Measurements from ENCODE around the gene NAIF1. TPM values are rescaled to one million over a fixed set of nuclear protein-coding genes. Genes with fewer than 3 reads are reported as not detected.
A peak's percentile ranks its signal among the peaks of the same experiment; 100 is the strongest.

The NAIF1 gene
- total and polyA plus RNA-seq, 2 experiments from 2014 or later = 4.9 to 5.5 TPM

DNA sequence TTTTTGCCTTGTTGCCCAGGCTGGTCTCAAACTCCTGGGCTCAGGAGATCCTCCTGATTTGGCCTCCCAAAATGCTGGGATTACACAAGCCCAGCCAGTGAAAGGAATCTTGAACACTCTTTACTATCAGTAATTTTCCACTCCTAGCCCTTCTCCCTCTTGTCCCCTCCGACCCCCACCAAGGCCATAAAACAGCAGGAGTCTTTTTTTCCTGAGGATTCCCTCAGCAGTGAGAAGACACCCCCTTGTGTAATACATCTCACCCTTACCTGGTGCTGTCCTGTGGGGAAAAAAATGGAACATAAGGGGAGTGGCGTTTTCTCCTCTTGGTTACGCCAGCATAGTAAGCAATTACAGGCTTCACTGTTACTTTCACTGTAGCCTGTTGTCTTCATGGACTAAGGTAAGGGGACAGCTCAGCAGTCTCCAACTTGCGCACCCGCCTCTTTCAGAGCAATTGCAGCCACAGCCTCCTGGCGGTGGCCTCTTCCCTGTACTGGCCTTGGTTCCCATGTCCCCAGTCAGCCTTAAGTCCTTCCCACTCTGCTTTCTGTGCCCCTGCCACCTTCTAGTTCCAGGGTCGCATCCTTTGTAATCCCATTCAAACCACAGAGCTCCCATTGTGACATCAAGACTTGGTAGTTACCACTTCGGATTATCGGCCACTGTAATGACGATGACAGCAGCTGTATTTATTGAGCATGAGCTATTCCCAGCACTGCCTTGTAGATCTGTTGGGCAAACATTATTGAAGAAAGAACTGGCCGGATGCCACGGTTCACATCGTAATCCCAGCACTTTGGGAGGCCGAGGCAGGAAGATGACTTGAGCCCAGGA, 10.0 kb downstream of the NAIF1 start:
- TF ChIP-seq, protein P1, sequence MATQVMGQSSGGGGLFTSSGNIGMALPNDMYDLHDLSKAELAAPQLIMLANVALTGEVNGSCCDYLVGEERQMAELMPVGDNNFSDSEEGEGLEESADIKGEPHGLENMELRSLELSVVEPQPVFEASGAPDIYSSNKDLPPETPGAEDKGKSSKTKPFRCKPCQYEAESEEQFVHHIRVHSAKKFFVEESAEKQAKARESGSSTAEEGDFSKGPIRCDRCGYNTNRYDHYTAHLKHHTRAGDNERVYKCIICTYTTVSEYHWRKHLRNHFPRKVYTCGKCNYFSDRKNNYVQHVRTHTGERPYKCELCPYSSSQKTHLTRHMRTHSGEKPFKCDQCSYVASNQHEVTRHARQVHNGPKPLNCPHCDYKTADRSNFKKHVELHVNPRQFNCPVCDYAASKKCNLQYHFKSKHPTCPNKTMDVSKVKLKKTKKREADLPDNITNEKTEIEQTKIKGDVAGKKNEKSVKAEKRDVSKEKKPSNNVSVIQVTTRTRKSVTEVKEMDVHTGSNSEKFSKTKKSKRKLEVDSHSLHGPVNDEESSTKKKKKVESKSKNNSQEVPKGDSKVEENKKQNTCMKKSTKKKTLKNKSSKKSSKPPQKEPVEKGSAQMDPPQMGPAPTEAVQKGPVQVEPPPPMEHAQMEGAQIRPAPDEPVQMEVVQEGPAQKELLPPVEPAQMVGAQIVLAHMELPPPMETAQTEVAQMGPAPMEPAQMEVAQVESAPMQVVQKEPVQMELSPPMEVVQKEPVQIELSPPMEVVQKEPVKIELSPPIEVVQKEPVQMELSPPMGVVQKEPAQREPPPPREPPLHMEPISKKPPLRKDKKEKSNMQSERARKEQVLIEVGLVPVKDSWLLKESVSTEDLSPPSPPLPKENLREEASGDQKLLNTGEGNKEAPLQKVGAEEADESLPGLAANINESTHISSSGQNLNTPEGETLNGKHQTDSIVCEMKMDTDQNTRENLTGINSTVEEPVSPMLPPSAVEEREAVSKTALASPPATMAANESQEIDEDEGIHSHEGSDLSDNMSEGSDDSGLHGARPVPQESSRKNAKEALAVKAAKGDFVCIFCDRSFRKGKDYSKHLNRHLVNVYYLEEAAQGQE (IDR thresholded peaks at IDR 0.05; ENCODE audit: unreplicated experiment) = no peak
- TF ChIP-seq ZNF331 (CRISPR knock-in tag; IDR thresholded peaks at IDR 0.05; ENCODE audit: low read depth) (no peak), ZNF114 (CRISPR knock-in tag; IDR thresholded peaks at IDR 0.05) (no peak), STAT1 (IDR thresholded peaks at IDR 0.05; ENCODE audit: unreplicated experiment) (no peak), EZH2 (IDR thresholded peaks at IDR 0.05; ENCODE audit: low read depth, unreplicated experiment) (no peak)
- TF ChIP-seq, protein P2, sequence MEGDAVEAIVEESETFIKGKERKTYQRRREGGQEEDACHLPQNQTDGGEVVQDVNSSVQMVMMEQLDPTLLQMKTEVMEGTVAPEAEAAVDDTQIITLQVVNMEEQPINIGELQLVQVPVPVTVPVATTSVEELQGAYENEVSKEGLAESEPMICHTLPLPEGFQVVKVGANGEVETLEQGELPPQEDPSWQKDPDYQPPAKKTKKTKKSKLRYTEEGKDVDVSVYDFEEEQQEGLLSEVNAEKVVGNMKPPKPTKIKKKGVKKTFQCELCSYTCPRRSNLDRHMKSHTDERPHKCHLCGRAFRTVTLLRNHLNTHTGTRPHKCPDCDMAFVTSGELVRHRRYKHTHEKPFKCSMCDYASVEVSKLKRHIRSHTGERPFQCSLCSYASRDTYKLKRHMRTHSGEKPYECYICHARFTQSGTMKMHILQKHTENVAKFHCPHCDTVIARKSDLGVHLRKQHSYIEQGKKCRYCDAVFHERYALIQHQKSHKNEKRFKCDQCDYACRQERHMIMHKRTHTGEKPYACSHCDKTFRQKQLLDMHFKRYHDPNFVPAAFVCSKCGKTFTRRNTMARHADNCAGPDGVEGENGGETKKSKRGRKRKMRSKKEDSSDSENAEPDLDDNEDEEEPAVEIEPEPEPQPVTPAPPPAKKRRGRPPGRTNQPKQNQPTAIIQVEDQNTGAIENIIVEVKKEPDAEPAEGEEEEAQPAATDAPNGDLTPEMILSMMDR (conservative IDR thresholded peaks at IDR 0.05; ENCODE audit: low read depth in 2 of 2) = peak in 1 of 2 experiments; percentile 17; a peak in 1 of 4 replicates
- Histone ChIP-seq H3K27ac (ENCODE audit: low read depth) (no peak overlapping the region), H3K27me3 (ENCODE audit: insufficient read depth) (no peaks in the 10 kb centered on the region), H3K4me3 (no peak overlapping the region), H3K79me2 (replicated peaks; ENCODE audit: insufficient read depth) (no peaks in the 10 kb centered on the region), H3K4me2 (no peak overlapping the region), H2AFZ (peak overlapping the region; percentile 78), H4K20me1 (replicated peaks; ENCODE audit: insufficient read depth) (no peaks in the 10 kb centered on the region), H3K36me3 (ENCODE audit: insufficient read depth) (no peaks in the 10 kb centered on the region), H3F3A (replicated peaks; ENCODE audit: low read depth) (peaks cover 5% of the 10 kb centered on the region), H3K9me2 (ENCODE audit: insufficient read depth) (no peaks in the 10 kb centered on the region), H3K4me1 (ENCODE audit: insufficient read depth) (peaks cover 18% of the 10 kb centered on the region)
- DNase-seq (ENCODE audit: low spot score) (peak; percentile 45), ATAC-seq (peak; percentile 49)
- H3K27me3 Mint-ChIP-seq (ENCODE audit: insufficient read depth, low read depth, poor library complexity) = peaks cover 10% of the 10 kb centered on the region
- no peak overlapping the region for H3K4me3 Mint-ChIP-seq
- no peaks in the 10 kb centered on the region for H3K9me3 Mint-ChIP-seq
- H3K27ac Mint-ChIP-seq = no peak overlapping the region
- H3K36me3 Mint-ChIP-seq (ENCODE audit: low read depth) = no peaks in the 10 kb centered on the region
- H3K4me1 Mint-ChIP-seq = peaks cover 30% of the 10 kb centered on the region

DNA sequence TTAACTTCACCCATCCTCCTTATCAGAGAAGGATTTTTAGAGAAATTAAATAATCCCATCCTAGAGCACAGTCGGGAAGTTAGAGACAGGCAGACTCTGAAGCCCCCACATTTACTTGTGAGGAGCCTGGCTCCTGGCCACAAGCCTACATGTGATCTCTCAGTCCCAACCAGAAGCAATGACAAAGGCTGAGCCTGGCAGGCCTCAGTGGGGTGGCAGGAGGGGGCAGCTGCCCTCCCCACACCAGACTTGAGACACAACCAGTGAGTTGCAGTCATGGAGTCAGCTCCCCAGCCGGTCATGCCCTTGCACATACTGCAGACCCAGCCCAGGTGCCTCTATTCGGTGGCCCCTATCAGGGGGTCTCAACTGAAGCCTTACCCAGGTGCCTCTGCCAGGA, 11.0 kb downstream of the NAIF1 start:
- Histone ChIP-seq H2AFZ (peak overlapping the region; percentile 91), H4K20me1 (replicated peaks; ENCODE audit: insufficient read depth) (no peaks in the 10 kb centered on the region), H3F3A (replicated peaks; ENCODE audit: low read depth) (peaks cover 5% of the 10 kb centered on the region), H3K27me3 (ENCODE audit: insufficient read depth) (no peaks in the 10 kb centered on the region), H3K9me2 (ENCODE audit: insufficient read depth) (no peaks in the 10 kb centered on the region), H3K4me2 (peak overlapping the region; percentile 65; the same call in 1 of the 2 replicates), H3K79me2 (replicated peaks; ENCODE audit: insufficient read depth) (no peaks in the 10 kb centered on the region), H3K36me3 (ENCODE audit: insufficient read depth) (no peaks in the 10 kb centered on the region), H3K4me1 (ENCODE audit: insufficient read depth) (peaks cover 18% of the 10 kb centered on the region), H3K4me3 (no peak overlapping the region), H3K27ac (ENCODE audit: low read depth) (no peak overlapping the region)
- Mint-ChIP-seq H3K4me1 (peaks cover 30% of the 10 kb centered on the region), H3K27me3 (ENCODE audit: insufficient read depth, low read depth, poor library complexity) (peaks cover 13% of the 10 kb centered on the region), H3K27ac (no peak overlapping the region), H3K9me3 (no peaks in the 10 kb centered on the region), H3K4me3 (no peak overlapping the region), H3K36me3 (ENCODE audit: low read depth) (no peaks in the 10 kb centered on the region)
- peak; percentile 15 for ATAC-seq
- no peak for DNase-seq (ENCODE audit: low spot score)
- TF ChIP-seq NANOG (IDR thresholded peaks at IDR 0.05; ENCODE audit: borderline replicate concordance) (no peak), ZNF331 (CRISPR knock-in tag; IDR thresholded peaks at IDR 0.05; ENCODE audit: low read depth) (no peak), POLR2AphosphoS5 (IDR thresholded peaks at IDR 0.05; ENCODE audit: low read depth) (no peak), JUNB (IDR thresholded peaks at IDR 0.05; ENCODE audit: unreplicated experiment) (no peak), EZH2phosphoT487 (IDR thresholded peaks at IDR 0.05; ENCODE audit: unreplicated experiment) (no peak), EZH2 (IDR thresholded peaks at IDR 0.05; ENCODE audit: low read depth, unreplicated experiment) (no peak)
- TF ChIP-seq, protein P3, sequence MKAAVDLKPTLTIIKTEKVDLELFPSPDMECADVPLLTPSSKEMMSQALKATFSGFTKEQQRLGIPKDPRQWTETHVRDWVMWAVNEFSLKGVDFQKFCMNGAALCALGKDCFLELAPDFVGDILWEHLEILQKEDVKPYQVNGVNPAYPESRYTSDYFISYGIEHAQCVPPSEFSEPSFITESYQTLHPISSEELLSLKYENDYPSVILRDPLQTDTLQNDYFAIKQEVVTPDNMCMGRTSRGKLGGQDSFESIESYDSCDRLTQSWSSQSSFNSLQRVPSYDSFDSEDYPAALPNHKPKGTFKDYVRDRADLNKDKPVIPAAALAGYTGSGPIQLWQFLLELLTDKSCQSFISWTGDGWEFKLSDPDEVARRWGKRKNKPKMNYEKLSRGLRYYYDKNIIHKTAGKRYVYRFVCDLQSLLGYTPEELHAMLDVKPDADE (IDR thresholded peaks at IDR 0.05) = no peak
- TF ChIP-seq, protein P1 (IDR thresholded peaks at IDR 0.05; ENCODE audit: unreplicated experiment) = no peak

Measured in GM23338 (cell line).